ENCODE measurements around the gene FBXO44. TPM values are rescaled to one million over a fixed set of nuclear protein-coding genes. Genes with fewer than 3 reads are reported as not detected.

FBXO44 gene
- polyA plus RNA-seq, 2 of the 4 experiments (the other 2 are of a cell fraction), result 10.4 to 26.9 TPM

- no peak for ATAC-seq
- WGBS (ENCODE audit: missing lambda C conversion rate), result 56% methylated on average over 9 of the region's 9 CpGs
Measured at GRCh38 chr1:11705596-11705995, 50.9 kb downstream of the FBXO44 start.

GRCh38 chr1:11706292-11706691 lies 51.6 kb downstream of the FBXO44 start:
- TF ChIP-seq SREBF2 (IDR thresholded peaks at IDR 0.05) (no peak), FOSB (CRISPR knock-in tag; IDR thresholded peaks at IDR 0.05) (no peak), ZFP36 (IDR thresholded peaks at IDR 0.05; ENCODE audit: borderline replicate concordance, partially characterized antibody) (peak; percentile 63), NPAS2 (CRISPR knock-in tag; IDR thresholded peaks at IDR 0.05; ENCODE audit: borderline replicate concordance) (no peak), CHD4 (IDR thresholded peaks at IDR 0.05; ENCODE audit: borderline replicate concordance) (no peak), USF2 (IDR thresholded peaks at IDR 0.05) (no peak)
- Histone ChIP-seq H3K4me2 (no peak overlapping the region), H3K27ac (no peak overlapping the region), H3K4me1 (0 out of 3 replicates have a peak, but pooled peaks cover 4% of the 10 kb centered on the region), H3K9me3 (no peaks in the 10 kb centered on the region), H3K4me3 (no peak overlapping the region)
- CTCF ChIA-PET, result interaction anchor here (1.6 to 3.1 kb wide), 2 partner anchors 56 to 64 kb away, joined by 4 to 10 read pairs; no protein-coding TSS in a partner anchor
- ATAC-seq, result no peak
- no peak for DNase-seq (ENCODE audit: low read depth in 1 of 2, low spot score in 1 of 2)
- POLR2A ChIA-PET, result no interaction called here
- FAIRE-seq, result no peak
- 39% methylated on average over 4 of the region's 14 CpGs for WGBS (ENCODE audit: missing lambda C conversion rate)

More at GRCh38 chr1:11705596-11705995, 50.9 kb downstream of the FBXO44 start:
- no peaks in the 10 kb centered on the region for H3K9me3 ChIP-seq
- no peak overlapping the region for H3K27ac ChIP-seq
- H3K4me2 ChIP-seq, result no peak overlapping the region
- FAIRE-seq (no peak), DNase-seq (ENCODE audit: low read depth in 1 of 2, low spot score in 1 of 2) (no peak)
- H3K4me3 ChIP-seq, result no peak overlapping the region
- H3K4me1 ChIP-seq, result 0 out of 3 replicates have a peak, but pooled peaks cover 4% of the 10 kb centered on the region
- TF ChIP-seq, protein P1, sequence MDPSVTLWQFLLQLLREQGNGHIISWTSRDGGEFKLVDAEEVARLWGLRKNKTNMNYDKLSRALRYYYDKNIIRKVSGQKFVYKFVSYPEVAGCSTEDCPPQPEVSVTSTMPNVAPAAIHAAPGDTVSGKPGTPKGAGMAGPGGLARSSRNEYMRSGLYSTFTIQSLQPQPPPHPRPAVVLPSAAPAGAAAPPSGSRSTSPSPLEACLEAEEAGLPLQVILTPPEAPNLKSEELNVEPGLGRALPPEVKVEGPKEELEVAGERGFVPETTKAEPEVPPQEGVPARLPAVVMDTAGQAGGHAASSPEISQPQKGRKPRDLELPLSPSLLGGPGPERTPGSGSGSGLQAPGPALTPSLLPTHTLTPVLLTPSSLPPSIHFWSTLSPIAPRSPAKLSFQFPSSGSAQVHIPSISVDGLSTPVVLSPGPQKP (IDR thresholded peaks at IDR 0.05; ENCODE audit: low read depth, low read length), result no peak
- TF ChIP-seq HOXA7 (CRISPR knock-in tag; IDR thresholded peaks at IDR 0.05), result no peak
- TF ChIP-seq EP300 (IDR thresholded peaks at IDR 0.05), result no peak
- no peak for TF ChIP-seq TFCP2L1 (CRISPR knock-in tag; IDR thresholded peaks at IDR 0.05)
- TF ChIP-seq CBX2 (IDR thresholded peaks at IDR 0.05; ENCODE audit: borderline replicate concordance, low read depth), result no peak
- no peak for TF ChIP-seq MAFK (IDR thresholded peaks at IDR 0.05; ENCODE audit: partially characterized antibody)
- TF ChIP-seq RAD21 (conservative IDR thresholded peaks at IDR 0.05 in 1 of 2, IDR thresholded peaks at IDR 0.05 in 1 of 2), result no peak
- no peak for TF ChIP-seq EHF (CRISPR knock-in tag; IDR thresholded peaks at IDR 0.05)
- TF ChIP-seq ESRRA (IDR thresholded peaks at IDR 0.05; ENCODE audit: borderline replicate concordance, low read length), result no peak
- TF ChIP-seq, protein P2, sequence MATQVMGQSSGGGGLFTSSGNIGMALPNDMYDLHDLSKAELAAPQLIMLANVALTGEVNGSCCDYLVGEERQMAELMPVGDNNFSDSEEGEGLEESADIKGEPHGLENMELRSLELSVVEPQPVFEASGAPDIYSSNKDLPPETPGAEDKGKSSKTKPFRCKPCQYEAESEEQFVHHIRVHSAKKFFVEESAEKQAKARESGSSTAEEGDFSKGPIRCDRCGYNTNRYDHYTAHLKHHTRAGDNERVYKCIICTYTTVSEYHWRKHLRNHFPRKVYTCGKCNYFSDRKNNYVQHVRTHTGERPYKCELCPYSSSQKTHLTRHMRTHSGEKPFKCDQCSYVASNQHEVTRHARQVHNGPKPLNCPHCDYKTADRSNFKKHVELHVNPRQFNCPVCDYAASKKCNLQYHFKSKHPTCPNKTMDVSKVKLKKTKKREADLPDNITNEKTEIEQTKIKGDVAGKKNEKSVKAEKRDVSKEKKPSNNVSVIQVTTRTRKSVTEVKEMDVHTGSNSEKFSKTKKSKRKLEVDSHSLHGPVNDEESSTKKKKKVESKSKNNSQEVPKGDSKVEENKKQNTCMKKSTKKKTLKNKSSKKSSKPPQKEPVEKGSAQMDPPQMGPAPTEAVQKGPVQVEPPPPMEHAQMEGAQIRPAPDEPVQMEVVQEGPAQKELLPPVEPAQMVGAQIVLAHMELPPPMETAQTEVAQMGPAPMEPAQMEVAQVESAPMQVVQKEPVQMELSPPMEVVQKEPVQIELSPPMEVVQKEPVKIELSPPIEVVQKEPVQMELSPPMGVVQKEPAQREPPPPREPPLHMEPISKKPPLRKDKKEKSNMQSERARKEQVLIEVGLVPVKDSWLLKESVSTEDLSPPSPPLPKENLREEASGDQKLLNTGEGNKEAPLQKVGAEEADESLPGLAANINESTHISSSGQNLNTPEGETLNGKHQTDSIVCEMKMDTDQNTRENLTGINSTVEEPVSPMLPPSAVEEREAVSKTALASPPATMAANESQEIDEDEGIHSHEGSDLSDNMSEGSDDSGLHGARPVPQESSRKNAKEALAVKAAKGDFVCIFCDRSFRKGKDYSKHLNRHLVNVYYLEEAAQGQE (IDR thresholded peaks at IDR 0.05), result no peak
- TF ChIP-seq CEBPB (IDR thresholded peaks at IDR 0.05), result no peak
- TF ChIP-seq POLR2AphosphoS2 (conservative IDR thresholded peaks at IDR 0.05; ENCODE audit: low read length), result no peak
- POLR2A ChIA-PET, result interaction anchor here (0.5 kb wide), 1 partner anchor 199 kb away, joined by 3 read pairs; no protein-coding TSS in a partner anchor
- CTCF ChIA-PET, result interaction anchor here (1.4 to 3.1 kb wide), 4 partner anchors 10 to 64 kb away, joined by 3 to 10 read pairs (median 5); no protein-coding TSS in a partner anchor
